ENCODE data around the gene WDR38. TPM values are rescaled to one million over a fixed set of nuclear protein-coding genes. Genes with fewer than 3 reads are reported as not detected.

Gene WDR38
- total and polyA plus RNA-seq, 9 of the 15 experiments (the other 6 are each of a cell fraction or from before 2014, with no cell fraction given), result not detected

DNA sequence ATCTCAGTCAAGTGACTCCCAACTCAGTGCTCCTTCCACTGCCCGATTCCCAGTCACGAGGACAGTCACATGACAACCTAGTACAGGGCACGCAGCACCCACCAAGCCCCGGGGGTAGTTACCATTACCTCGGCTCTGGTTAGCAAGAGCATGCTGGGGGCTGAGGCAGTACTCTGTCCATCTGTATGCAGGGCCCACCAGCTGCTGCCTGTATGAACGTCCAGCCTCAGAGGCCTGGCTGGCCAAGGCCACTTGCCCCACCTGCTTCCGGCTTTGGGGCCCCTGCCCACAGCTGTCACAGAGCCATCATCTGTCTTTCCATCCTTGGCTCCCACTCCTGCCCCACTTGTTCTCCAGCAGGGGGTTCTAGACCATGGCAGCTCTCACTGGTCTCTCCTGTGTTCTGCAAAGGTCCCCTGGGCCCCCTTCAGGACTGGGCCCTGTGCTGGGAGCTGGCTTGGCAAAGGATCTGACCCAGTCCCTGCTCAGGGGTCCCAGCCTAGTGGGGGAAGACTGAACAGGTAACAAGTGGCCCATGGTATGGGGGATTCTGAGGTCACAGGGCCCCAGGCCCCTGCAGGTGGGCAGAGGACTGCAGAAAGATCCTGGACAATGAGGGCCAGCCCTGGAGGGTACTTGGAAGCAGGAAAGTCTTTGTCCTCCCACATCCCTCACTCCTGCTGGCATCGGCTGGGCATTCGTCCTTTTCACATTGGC, 5.2 kb downstream of the WDR38 start:
- BruUV-seq (replicated peaks), result no TSS peak
- Histone ChIP-seq H3K36me3 (ENCODE audit: control insufficient read depth, insufficient read depth, low read length) (peaks cover 57% of the 10 kb centered on the region), H4K20me1 (replicated peaks; ENCODE audit: control insufficient read depth, insufficient read depth, low read length) (peaks cover 51% of the 10 kb centered on the region), H3K4me3 (no peak overlapping the region), H3K79me2 (ENCODE audit: control insufficient read depth, insufficient read depth, low read length) (peaks cover 55% of the 10 kb centered on the region), H3K27ac (ENCODE audit: extremely low read depth, low read depth, low read length) (no peak overlapping the region), H3K9ac (ENCODE audit: insufficient read depth in 1 of 2, low read depth in 2 of 2, low read length in 2 of 2) (peak overlapping the region in 1 of 2 experiments; percentile 84; a peak in 2 of 4 replicates), H3K9me1 (ENCODE audit: control insufficient read depth, insufficient read depth, low read length) (peaks cover 15% of the 10 kb centered on the region), H3K9me3 (replicated peaks; ENCODE audit: control insufficient read depth, insufficient read depth, low read depth, low read length) (no peaks in the 10 kb centered on the region; the same call in 1 of the 2 replicates), H2AFZ (ENCODE audit: low read depth, low read length) (no peak overlapping the region), H3K4me2 (ENCODE audit: insufficient read depth, low read length) (no peak overlapping the region), H3K27me3 (ENCODE audit: control insufficient read depth in 2 of 2, insufficient read depth in 2 of 2, low read length in 2 of 2) (no peaks in the 10 kb centered on the region), H3K4me1 (replicated peaks in 1 of 2; ENCODE audit: control insufficient read depth in 2 of 2, insufficient read depth in 2 of 2, low read length in 2 of 2) (peaks cover 19 to 62% of the 10 kb centered on the region in 2 experiments)
- DNase-seq (ENCODE audit: extremely low read depth in 1 of 4, low spot score in 3 of 4) (no peak), ATAC-seq (no peak), FAIRE-seq (no peak)
- in situ Hi-C loops (cut with MboI), result no loop called here
- intact Hi-C loops (cut with micrococcal nuclease), result loop anchor here (5.0 kb wide), 1 partner anchor 34 kb away; no protein-coding TSS in a partner anchor
- WGBS (ENCODE audit: insufficient coverage, low coverage, missing lambda C conversion rate), result 89% methylated on average over 9 of the region's 9 CpGs
- CTCF ChIA-PET (ENCODE audit: low intra/inter-chr PET ratio), result no interaction called here
- TF ChIP-seq TFE3 (CRISPR knock-in tag; IDR thresholded peaks at IDR 0.05) (peak; percentile 60), POLR2G (IDR thresholded peaks at IDR 0.05; ENCODE audit: low read depth, low read length) (peak; percentile 49; the same call in 1 of the 2 replicates), FOXA3 (CRISPR knock-in tag; conservative IDR thresholded peaks at IDR 0.05 in 1 of 2, IDR thresholded peaks at IDR 0.05 in 1 of 2) (no peak), CTCF (IDR thresholded peaks at IDR 0.05 in 2 of 3, conservative IDR thresholded peaks at IDR 0.05 in 1 of 3; ENCODE audit: insufficient read depth in 2 of 3, low read depth in 1 of 3, low read length in 3 of 3) (peak; percentile 10 to 29 (median 15); a peak in 1 of 6 replicates), PRPF4 (IDR thresholded peaks at IDR 0.05; ENCODE audit: insufficient read depth, low read depth, low read length, poor library complexity, severe bottlenecking) (peak; percentile 11), BHLHE40 (IDR thresholded peaks at IDR 0.05; ENCODE audit: low read length) (no peak), ZNF695 (CRISPR knock-in tag; IDR thresholded peaks at IDR 0.05) (no peak), BCOR (IDR thresholded peaks at IDR 0.05) (no peak), POLR2A (conservative IDR thresholded peaks at IDR 0.05) (peak; percentile 24; the same call in 1 of the 2 replicates), SLC30A9 (CRISPR knock-in tag; IDR thresholded peaks at IDR 0.05) (no peak), USF1 (CRISPR knock-in tag; IDR thresholded peaks at IDR 0.05) (peak; percentile 56; the same call in 1 of the 2 replicates), RBFOX2 (IDR thresholded peaks at IDR 0.05; ENCODE audit: low read depth, low read length) (peak; percentile 77)
- POLR2A ChIA-PET, result interaction anchor here (0.6 to 3.5 kb wide), 14 partner anchors 8 to 1846 kb away, joined by 3 to 16 read pairs (median 4); partner anchors contain the start of gene SCAI

All from K562 (cell line).